Adrenal gland (tissue), 5 donors: Measurements from ENCODE around the gene LYPD6.

Source experiments
- CTCF ChIP-seq, 6 experiments: fragments of 450-650 bp in 4 of 6; fragments of 200-600 bp in 2 of 6; sonication (generic) in 1 of 6; IDR thresholded peaks; 1 replicate in 5 of 6; 2 replicates in 1 of 6; pipeline versions ENCODE4 v1.5.1 to v1.8.0; 2016 to 2021; ENCODE audit warnings: antibody characterized with exemption in 6 of 6, mild to moderate bottlenecking in 2 of 6, moderate library complexity in 1 of 6
- POLR2A ChIP-seq, 2 donors: fragments of 450-650 bp; IDR thresholded peaks; one replicate each; pipeline ENCODE4 v1.6.1; 2017; ENCODE audit warnings: antibody characterized with exemption in 2 of 2, mild to moderate bottlenecking in 2 of 2, moderate library complexity in 1 of 2
- donor health status: DM: no; HTN: no; CAD: no.

- no peak for TF ChIP-seq CTCF (IDR thresholded peaks at IDR 0.05)
- TF ChIP-seq POLR2A (IDR thresholded peaks at IDR 0.05): no peak
Observed at GRCh38 chr2:149443150-149443549, 112.8 kb downstream of the LYPD6 start.
